Effector memory CD8-positive, alpha-beta T cell (primary cell): ENCODE data around the gene COL5A1.

ENCODE experiments used
- ATAC-seq: fragments of 150-1000 bp; cut with Tn5 transposase; replicated peaks from 2 replicates; pipeline ENCODE4 v1.10.0; 2021; ENCODE audit warnings: mild to moderate bottlenecking, moderate library complexity
- DNase-seq, 3 experiments: peaks; one replicate each; pipeline ENCODE4 v3.0.0; 2021
- H3K27ac Mint-ChIP-seq, 2 donors: one replicate each; pipeline ENCODE4 v1.8.0; 2022; ENCODE audit warnings: mild to moderate bottlenecking in 2 of 2, mixed read lengths in 2 of 2, moderate library complexity in 2 of 2
- H3K27me3 Mint-ChIP-seq, 2 donors: one replicate each; pipeline ENCODE4 v1.8.0; 2022; ENCODE audit warnings: mixed read lengths in 2 of 2
- H3K36me3 Mint-ChIP-seq: one replicate; pipeline ENCODE4 v1.8.0; 2022; ENCODE audit warnings: mild to moderate bottlenecking, moderate library complexity, mixed read lengths; ENCODE audit not compliant: insufficient read depth
- H3K4me1 Mint-ChIP-seq, 2 donors: one replicate each; pipeline ENCODE4 v1.8.0; 2022; ENCODE audit warnings: low read depth in 2 of 2, mixed read lengths in 2 of 2
- H3K4me3 Mint-ChIP-seq, 2 donors: one replicate each; pipeline ENCODE4 v1.8.0; 2022; ENCODE audit warnings: mild to moderate bottlenecking in 2 of 2, mixed read lengths in 2 of 2, moderate library complexity in 2 of 2
- H3K9me3 Mint-ChIP-seq, 2 donors: one replicate each; pipeline ENCODE4 v1.8.0; 2022; ENCODE audit warnings: mixed read lengths in 2 of 2

Gene COL5A1

GRCh38 chr9:134808447-134808792 is 166.8 kb downstream of the COL5A1 start:
- H3K36me3 Mint-ChIP-seq = peaks cover 4% of the 10 kb centered on the region
- no peak for ATAC-seq
- H3K27ac Mint-ChIP-seq = no peak overlapping the region
- no peaks in the 10 kb centered on the region for H3K4me1 Mint-ChIP-seq
- no peak for DNase-seq
- H3K9me3 Mint-ChIP-seq = no peaks in the 10 kb centered on the region
- no peak overlapping the region for H3K4me3 Mint-ChIP-seq
- H3K27me3 Mint-ChIP-seq = no peaks in the 10 kb centered on the region

GRCh38 chr9:134809292-134809691 is 167.7 kb downstream of the COL5A1 start:
- no peak overlapping the region for H3K4me3 Mint-ChIP-seq
- H3K9me3 Mint-ChIP-seq = no peaks in the 10 kb centered on the region
- DNase-seq = no peak
- no peak for ATAC-seq
- no peak overlapping the region for H3K27ac Mint-ChIP-seq
- no peaks in the 10 kb centered on the region for H3K27me3 Mint-ChIP-seq
- no peaks in the 10 kb centered on the region for H3K4me1 Mint-ChIP-seq
- peaks cover 4% of the 10 kb centered on the region for H3K36me3 Mint-ChIP-seq

GRCh38 chr9:134809826-134810225 is 168.2 kb downstream of the COL5A1 start:
- no peaks in the 10 kb centered on the region for H3K4me1 Mint-ChIP-seq
- H3K9me3 Mint-ChIP-seq = no peaks in the 10 kb centered on the region
- H3K27me3 Mint-ChIP-seq = no peaks in the 10 kb centered on the region
- no peak overlapping the region for H3K4me3 Mint-ChIP-seq
- H3K36me3 Mint-ChIP-seq = peaks cover 4% of the 10 kb centered on the region
- DNase-seq (no peak), ATAC-seq (no peak)
- no peak overlapping the region for H3K27ac Mint-ChIP-seq

DNA sequence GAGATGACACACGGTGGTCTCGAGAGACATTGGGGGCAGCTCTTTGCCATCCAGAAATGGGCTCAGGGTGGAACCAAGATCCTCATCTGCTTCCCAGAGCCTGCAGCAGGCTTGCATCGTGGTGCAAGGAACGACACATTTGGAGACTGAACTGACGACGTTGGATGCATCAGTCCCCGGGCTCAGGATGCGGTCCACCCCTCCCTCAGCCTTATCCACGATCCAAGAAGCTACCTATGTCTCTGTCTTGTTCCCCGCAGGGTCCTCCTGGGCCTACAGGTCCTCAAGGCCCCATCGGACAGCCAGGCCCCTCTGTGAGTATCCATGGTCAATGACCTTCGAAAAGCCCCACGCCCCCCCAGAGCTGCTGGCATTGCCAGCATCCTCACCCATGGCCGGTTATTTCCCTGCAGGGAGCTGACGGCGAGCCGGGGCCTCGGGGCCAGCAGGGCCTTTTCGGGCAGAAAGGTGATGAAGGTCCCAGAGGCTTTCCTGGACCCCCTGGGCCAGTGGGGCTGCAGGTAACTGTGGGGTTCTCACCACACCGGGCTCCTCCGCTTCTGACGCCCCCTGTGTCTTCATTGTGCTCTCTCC is 169.6 kb downstream of the COL5A1 start:
- no peaks in the 10 kb centered on the region for H3K27me3 Mint-ChIP-seq
- peaks cover 4% of the 10 kb centered on the region for H3K36me3 Mint-ChIP-seq
- H3K4me1 Mint-ChIP-seq = no peaks in the 10 kb centered on the region
- no peak overlapping the region for H3K4me3 Mint-ChIP-seq
- no peak overlapping the region for H3K27ac Mint-ChIP-seq
- DNase-seq = no peak
- ATAC-seq = no peak
- H3K9me3 Mint-ChIP-seq = no peaks in the 10 kb centered on the region

DNA sequence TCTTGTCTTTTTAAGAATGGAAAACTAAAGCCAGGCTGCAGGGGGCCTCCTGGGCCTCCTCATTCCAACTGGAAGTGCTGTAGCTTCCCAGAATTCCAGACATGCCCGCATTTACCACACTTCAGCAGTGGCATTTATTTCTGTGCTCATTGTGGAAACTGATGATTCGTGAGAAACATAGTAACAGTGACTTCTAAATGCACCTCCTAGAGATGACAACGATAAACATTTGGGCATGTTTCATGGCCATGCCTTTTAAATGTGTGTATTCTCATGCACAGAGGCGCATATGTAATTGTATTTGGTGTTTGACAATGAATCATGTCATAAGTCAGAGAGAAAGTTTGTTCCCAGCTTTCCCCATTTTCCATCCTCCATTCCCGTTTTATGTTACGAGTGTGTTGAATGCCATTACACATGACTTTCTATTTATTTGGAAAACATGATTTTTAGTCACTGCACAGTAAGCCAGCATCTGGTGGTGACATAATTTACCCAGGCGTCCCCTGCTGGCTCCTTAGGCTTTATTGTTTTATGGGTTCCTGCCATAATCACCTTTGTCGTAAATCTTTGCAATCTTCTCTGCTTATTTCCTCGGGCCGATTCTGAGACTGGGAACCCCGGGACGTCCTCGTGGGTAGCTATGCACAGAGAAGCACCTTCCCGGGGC is 170.2 kb downstream of the COL5A1 start:
- H3K36me3 Mint-ChIP-seq = peaks cover 4% of the 10 kb centered on the region
- no peaks in the 10 kb centered on the region for H3K9me3 Mint-ChIP-seq
- ATAC-seq (no peak), DNase-seq (no peak)
- H3K4me1 Mint-ChIP-seq = no peaks in the 10 kb centered on the region
- H3K27me3 Mint-ChIP-seq = no peaks in the 10 kb centered on the region
- no peak overlapping the region for H3K4me3 Mint-ChIP-seq
- H3K27ac Mint-ChIP-seq = no peak overlapping the region

GRCh38 chr9:134812343-134812673 is 170.7 kb downstream of the COL5A1 start:
- DNase-seq (no peak), ATAC-seq (no peak)
- Mint-ChIP-seq H3K27me3 (no peaks in the 10 kb centered on the region), H3K36me3 (peaks cover 4% of the 10 kb centered on the region), H3K27ac (no peak overlapping the region), H3K4me3 (no peak overlapping the region), H3K9me3 (no peaks in the 10 kb centered on the region), H3K4me1 (no peaks in the 10 kb centered on the region)

DNA sequence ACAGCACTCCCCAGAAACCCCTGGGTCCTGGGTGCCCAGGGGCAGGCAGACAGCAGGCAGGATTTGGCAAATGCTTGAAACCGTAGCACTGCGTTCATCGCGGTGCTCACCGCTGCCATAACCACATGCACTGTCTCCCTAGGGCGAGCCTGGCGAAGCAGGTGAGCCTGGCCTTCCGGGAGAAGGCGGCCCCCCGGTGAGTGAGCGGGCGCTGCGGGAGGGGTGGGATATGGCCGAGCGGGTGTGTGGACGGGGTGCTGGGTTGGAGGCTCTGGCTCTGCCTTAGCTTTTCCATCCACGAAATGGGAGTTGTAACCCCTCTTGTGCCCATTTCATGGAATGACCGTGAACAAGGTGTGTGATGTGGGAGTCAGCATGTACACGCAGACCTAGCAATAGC is 172.2 kb downstream of the COL5A1 start:
- H3K4me3 Mint-ChIP-seq = no peak overlapping the region
- DNase-seq (no peak), ATAC-seq (no peak)
- H3K4me1 Mint-ChIP-seq = no peaks in the 10 kb centered on the region
- no peak overlapping the region for H3K27ac Mint-ChIP-seq
- H3K9me3 Mint-ChIP-seq = no peaks in the 10 kb centered on the region
- peaks cover 4% of the 10 kb centered on the region for H3K36me3 Mint-ChIP-seq
- H3K27me3 Mint-ChIP-seq = no peaks in the 10 kb centered on the region

DNA sequence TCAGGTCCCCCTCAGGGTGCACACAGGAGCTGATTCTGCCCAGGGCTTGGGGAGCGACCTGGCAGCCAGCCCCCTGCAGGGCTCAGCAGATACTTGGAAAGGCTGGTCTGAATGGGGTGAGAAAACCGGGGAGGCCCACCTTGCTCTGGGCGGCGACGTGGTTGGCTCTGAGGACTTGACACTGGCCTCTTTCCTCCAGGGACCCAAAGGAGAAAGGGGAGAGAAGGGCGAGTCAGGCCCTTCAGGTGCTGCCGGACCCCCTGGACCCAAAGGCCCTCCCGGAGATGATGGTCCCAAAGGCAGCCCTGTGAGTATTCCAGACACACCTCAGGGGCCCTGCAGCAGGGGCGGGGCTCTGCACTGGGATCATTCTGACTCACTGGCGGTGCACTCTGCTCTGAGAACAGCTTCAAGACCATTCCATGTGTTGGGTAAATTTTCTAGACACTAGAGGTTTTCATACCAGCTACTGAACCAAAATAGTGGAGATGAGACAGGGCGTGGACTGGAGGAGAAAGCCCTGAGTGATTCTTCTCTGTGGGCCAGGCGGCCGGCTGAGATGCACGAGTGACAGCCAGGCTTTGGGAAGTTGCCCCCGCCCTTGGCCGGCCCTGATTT is 173.1 kb downstream of the COL5A1 start:
- Mint-ChIP-seq H3K27me3 (no peaks in the 10 kb centered on the region), H3K4me3 (no peak overlapping the region), H3K9me3 (no peaks in the 10 kb centered on the region), H3K27ac (no peak overlapping the region), H3K4me1 (no peaks in the 10 kb centered on the region), H3K36me3 (peaks cover 4% of the 10 kb centered on the region)
- ATAC-seq (no peak), DNase-seq (no peak)

- H3K36me3 Mint-ChIP-seq = peaks cover 4% of the 10 kb centered on the region
- H3K4me1 Mint-ChIP-seq = no peaks in the 10 kb centered on the region
- no peak overlapping the region for H3K27ac Mint-ChIP-seq
Measured at GRCh38 chr9:134815435-134816214, 174.0 kb downstream of the COL5A1 start.

GRCh38 chr9:134816264-134816663 is 174.7 kb downstream of the COL5A1 start:
- Mint-ChIP-seq H3K36me3 (peaks cover 4% of the 10 kb centered on the region), H3K4me1 (no peaks in the 10 kb centered on the region), H3K9me3 (no peaks in the 10 kb centered on the region), H3K27ac (no peak overlapping the region), H3K4me3 (no peak overlapping the region), H3K27me3 (no peaks in the 10 kb centered on the region)
- ATAC-seq (no peak), DNase-seq (no peak)

More at GRCh38 chr9:134815435-134816214, 174.0 kb downstream of the COL5A1 start:
- no peak overlapping the region for H3K4me3 Mint-ChIP-seq
- ATAC-seq = no peak
- H3K9me3 Mint-ChIP-seq = no peaks in the 10 kb centered on the region
- no peak for DNase-seq
- H3K27me3 Mint-ChIP-seq = no peaks in the 10 kb centered on the region

DNA sequence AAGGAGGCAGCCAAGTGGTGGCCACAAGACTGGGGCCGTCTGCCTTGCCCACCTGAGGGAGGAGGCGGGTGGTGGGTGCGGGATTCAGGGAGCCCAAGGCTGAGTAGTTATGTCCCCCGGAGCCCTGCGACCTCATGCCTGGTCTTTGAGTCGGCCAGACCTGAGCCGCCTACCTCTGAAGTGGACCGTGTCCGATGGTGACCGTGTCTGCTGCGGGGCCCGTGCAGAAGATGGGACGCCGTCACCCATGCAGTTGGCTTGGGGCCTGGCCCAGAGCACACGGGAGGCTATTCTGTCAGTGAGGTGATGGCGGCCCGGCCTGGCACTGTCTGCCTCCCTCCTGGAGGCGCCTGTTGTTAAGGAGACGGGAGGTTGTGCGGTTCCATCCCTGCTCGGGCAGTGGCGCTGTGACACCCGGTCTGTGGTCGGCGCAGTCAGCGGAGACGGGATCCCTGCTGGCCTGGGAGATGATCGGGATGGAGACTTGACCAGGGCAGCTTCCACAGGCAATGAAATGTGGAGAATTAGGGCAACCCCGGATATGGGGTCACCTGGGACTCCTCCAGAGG is 176.5 kb downstream of the COL5A1 start:
- Mint-ChIP-seq H3K27ac (no peak overlapping the region), H3K4me3 (no peak overlapping the region), H3K27me3 (peaks cover 0 to 3% of the 10 kb centered on the region in 2 donors), H3K4me1 (no peaks in the 10 kb centered on the region), H3K36me3 (no peaks in the 10 kb centered on the region), H3K9me3 (no peaks in the 10 kb centered on the region)
- ATAC-seq (no peak), DNase-seq (no peak)

- Mint-ChIP-seq H3K27me3 (peaks cover 0 to 6% of the 10 kb centered on the region in 2 donors), H3K9me3 (no peaks in the 10 kb centered on the region), H3K4me1 (no peaks in the 10 kb centered on the region), H3K27ac (no peak overlapping the region), H3K4me3 (no peak overlapping the region), H3K36me3 (no peaks in the 10 kb centered on the region)
- ATAC-seq = no peak
- no peak for DNase-seq
Measured at GRCh38 chr9:134818591-134818990, 177.0 kb downstream of the COL5A1 start.

GRCh38 chr9:134820901-134821300 is 179.3 kb downstream of the COL5A1 start:
- Mint-ChIP-seq H3K4me3 (no peak overlapping the region), H3K9me3 (no peaks in the 10 kb centered on the region), H3K27ac (no peak overlapping the region), H3K36me3 (no peaks in the 10 kb centered on the region), H3K27me3 (peaks cover 0 to 6% of the 10 kb centered on the region in 2 donors), H3K4me1 (no peaks in the 10 kb centered on the region)
- DNase-seq = no peak
- ATAC-seq = no peak
